HepG2 (cell line): Measurements from ENCODE around the gene PLA2G12B. TPM values are rescaled to one million over a fixed set of nuclear protein-coding genes. Genes with fewer than 3 reads are reported as not detected.

Experiments
- ATAC-seq: fragments of 200-7000 bp; cut with Tn5 transposase; 3 replicates; pipeline ENCODE4 v1.9.1; 2020; ENCODE audit warnings: mild to moderate bottlenecking, moderate library complexity
- BruUV-seq: library from RNA; stranded (reverse); fragments of 400-500 nt; replicated peaks from 2 replicates; lab custom pipeline; 2021; lab: Mats Ljungman, UMichigan
- CTCF ChIA-PET: fragments of 300-600 bp; formaldehyde crosslinking; extraction: SDS; loops from one replicate; lab custom pipeline; 2021; ENCODE audit warnings: low total read pairs, inconsistent platforms, low intra/inter-chr PET ratio; lab: Yijun Ruan, JAX
- POLR2A ChIA-PET: fragments of 350-600 bp; sonication (Branson Sonifier 250); formaldehyde crosslinking; loops from one replicate; lab custom pipeline; 2020; ENCODE audit warnings: antibody characterized with exemption, inconsistent platforms; lab: Yijun Ruan, JAX
- DNase-seq: peaks from one replicate; pipeline ENCODE4 v3.0.0-alpha.2; 2015; ENCODE audit warnings: low spot score
- FAIRE-seq: peaks from 3 replicates; lab custom pipeline; 2011; peaks lifted over from hg19 to GRCh38; lab: Jason Lieb, UNC
- H2AFZ ChIP-seq: one replicate; pipeline ENCODE4 v1.6.1; 2011; ENCODE audit warnings: low read length, inconsistent platforms
- H3K27ac ChIP-seq: fragments of 300-600 bp; 3 replicates; pipeline ENCODE4 v1.8.0; 2011; ENCODE audit warnings: mixed run types, mild to moderate bottlenecking, mixed read lengths, low read length, inconsistent platforms; ENCODE audit not compliant: insufficient read depth; ENCODE audit errors: extremely low read length
- H3K27me3 ChIP-seq, 2 experiments: fragments of 200-600 bp in 1 of 2; 2 replicates in 1 of 2; 3 replicates in 1 of 2; pipeline versions ENCODE4 v1.6.0 to v1.8.0; 2011; ENCODE audit warnings: low read length in 2 of 2, mild to moderate bottlenecking in 2 of 2, moderate library complexity in 2 of 2, inconsistent platforms in 1 of 2; ENCODE audit not compliant: insufficient read depth in 2 of 2, control insufficient read depth in 1 of 2
- H3K36me3 ChIP-seq, 2 experiments: fragments of 200-600 bp in 1 of 2; replicated peaks in 1 of 2; 2 replicates in 1 of 2; 3 replicates in 1 of 2; pipeline versions ENCODE4 v1.5.1 to v1.8.0; 2011; ENCODE audit warnings: low read length in 2 of 2, inconsistent platforms in 1 of 2; ENCODE audit not compliant: insufficient read depth in 2 of 2, control insufficient read depth in 1 of 2
- H3K4me1 ChIP-seq: 2 replicates; pipeline ENCODE4 v1.5.1; 2012; ENCODE audit warnings: low read length, inconsistent platforms; ENCODE audit not compliant: insufficient read depth
- H3K4me2 ChIP-seq: 2 replicates; pipeline ENCODE4 v1.6.0; 2011; ENCODE audit warnings: low read depth, low read length, inconsistent platforms
- H3K4me3 ChIP-seq, 3 experiments: fragments of 200-600 bp in 1 of 3; sonication (generic), shearing (Covaris generic) in 1 of 3; replicated peaks in 1 of 3; 2 replicates each; pipeline ENCODE4 v1.5.1; 2011 to 2016; ENCODE audit warnings: low read length in 3 of 3, inconsistent platforms in 2 of 3, low read depth in 2 of 3, mild to moderate bottlenecking in 2 of 3, control low read depth in 1 of 3, mixed read lengths in 1 of 3; ENCODE audit not compliant: insufficient read depth in 1 of 3
- H3K79me2 ChIP-seq: one replicate; pipeline ENCODE4 v1.6.1; 2011; ENCODE audit warnings: low read length, inconsistent platforms; ENCODE audit not compliant: insufficient read depth
- H3K9ac ChIP-seq: 2 replicates; pipeline ENCODE4 v1.6.0; 2011; ENCODE audit warnings: mild to moderate bottlenecking, low read depth, low read length, inconsistent platforms; ENCODE audit not compliant: insufficient read depth
- H3K9me3 ChIP-seq: 2 replicates; pipeline ENCODE4 v1.5.1; 2012; ENCODE audit warnings: mild to moderate bottlenecking, low read length
- H4K20me1 ChIP-seq: 2 replicates; pipeline ENCODE4 v1.6.0; 2011; ENCODE audit warnings: inconsistent platforms, mild to moderate bottlenecking, low read length, moderate library complexity; ENCODE audit not compliant: insufficient read depth
- BORCS8-MEF2B ChIP-seq: sonication (generic); formaldehyde crosslinking; IDR thresholded peaks from 2 replicates; pipeline ENCODE4 v1.8.0; 2022; ENCODE audit warnings: mild to moderate bottlenecking, missing genetic modification reagents
- DNMT1 ChIP-seq: sonication (generic); formaldehyde crosslinking; IDR thresholded peaks from 2 replicates; pipeline ENCODE4 v1.5.1; 2020; ENCODE audit warnings: mild to moderate bottlenecking, missing genetic modification reagents
- DNMT3B ChIP-seq: conservative IDR thresholded peaks from 2 replicates; pipeline ENCODE4 v1.6.1; 2016; ENCODE audit warnings: missing biosample characterization, control low read depth
- HOXA5 ChIP-seq: sonication (generic); formaldehyde crosslinking; IDR thresholded peaks from 2 replicates; pipeline ENCODE4 v1.4.0; 2020; ENCODE audit warnings: missing genetic modification reagents
- MED1 ChIP-seq: sonication (generic); formaldehyde crosslinking; IDR thresholded peaks from 2 replicates; pipeline ENCODE4 v1.4.0; 2020; ENCODE audit warnings: missing genetic modification reagents
- NCOR1 ChIP-seq: fragments of 200-600 bp; sonication (generic); IDR thresholded peaks from 2 replicates; pipeline ENCODE4 v1.7.0; 2017; ENCODE audit warnings: antibody characterized with exemption, low read length, borderline replicate concordance
- ONECUT2 ChIP-seq: sonication (generic); formaldehyde crosslinking; IDR thresholded peaks from 2 replicates; pipeline ENCODE4 v1.4.0; 2020; ENCODE audit warnings: missing genetic modification reagents
- PCBP1 ChIP-seq: fragments of 200-400 bp; formaldehyde crosslinking; IDR thresholded peaks from 2 replicates; pipeline ENCODE4 v1.6.1; 2017; ENCODE audit warnings: mild to moderate bottlenecking, low read depth, low read length, borderline replicate concordance
- RFXANK ChIP-seq: IDR thresholded peaks from 2 replicates; pipeline ENCODE4 v1.6.1; 2016
- SMAD1 ChIP-seq: sonication (generic); formaldehyde crosslinking; IDR thresholded peaks from 2 replicates; pipeline ENCODE4 v1.4.0; 2020; ENCODE audit warnings: missing genetic modification reagents, low read depth, mild to moderate bottlenecking, borderline replicate concordance
- ZMYM3 ChIP-seq: sonication (generic); formaldehyde crosslinking; IDR thresholded peaks from 2 replicates; pipeline ENCODE4 v1.5.1; 2020; ENCODE audit warnings: mild to moderate bottlenecking, missing genetic modification reagents
- ZNF10 ChIP-seq: sonication (generic); formaldehyde crosslinking; IDR thresholded peaks from 2 replicates; pipeline ENCODE4 v1.4.0; 2020; ENCODE audit warnings: mild to moderate bottlenecking, low read depth, missing genetic modification reagents, borderline replicate concordance
- ZNF230 ChIP-seq: sonication (generic); formaldehyde crosslinking; IDR thresholded peaks from 2 replicates; pipeline ENCODE4 v1.4.0; 2020; ENCODE audit warnings: mild to moderate bottlenecking, missing genetic modification reagents
- ZNF607 ChIP-seq: sonication (generic); formaldehyde crosslinking; IDR thresholded peaks from 2 replicates; pipeline ENCODE4 v1.5.1; 2020; ENCODE audit warnings: missing genetic modification reagents, mild to moderate bottlenecking, borderline replicate concordance
- ZNF883 ChIP-seq: sonication (generic); formaldehyde crosslinking; IDR thresholded peaks from 2 replicates; pipeline ENCODE4 v1.5.1; 2020; ENCODE audit warnings: mild to moderate bottlenecking, missing genetic modification reagents; ENCODE audit errors: not compliant biosample characterization
- ZSCAN21 ChIP-seq: sonication (generic); formaldehyde crosslinking; IDR thresholded peaks from 2 replicates; pipeline ENCODE4 v1.8.0; 2022; ENCODE audit warnings: mild to moderate bottlenecking, missing genetic modification reagents, moderate library complexity, borderline replicate concordance
- WGBS: methylation state at CpG from one replicate; pipeline ENCODE4 v1.1.6; 2017; ENCODE audit warnings: low lambda C conversion rate; 5-methylcytosine and 5-hydroxymethylcytosine counted together
- in situ Hi-C: cut with HindIII; loops from 2 replicates; pipeline ENCODE4 v1.10.0; 2017; ENCODE audit warnings: low pct_unique_long_range_greater_than_20kb; ENCODE audit not compliant: extremely low pct_ligation_motif_present
- intact Hi-C: fragments of 100-400 bp; cut with micrococcal nuclease; formaldehyde crosslinking; loops from one replicate; pipeline ENCODE4 v1.10.0; 2022; ENCODE audit not compliant: unreplicated experiment
- polyA plus RNA-seq, 8 experiments: library from polyadenylated mRNA; depleted of rRNA in 3 of 8; stranded (reverse) in 7 of 8; unstranded in 1 of 8; fragments of >200 nt; fragmentation: Illumina TruSeq in 4 of 8; extraction: Trizol in 4 of 8; gene quantifications; 2 replicates each; pipeline versions ENCODE4 v1.2.1 to v1.2.3, GENCODE V29; 2011 to 2016; ENCODE audit warnings: low read depth in 4 of 8, missing spikeins in 1 of 8, mixed read lengths in 1 of 8; ENCODE audit not compliant: insufficient read depth in 1 of 8
- total RNA-seq, 5 experiments: library from RNA; depleted of rRNA; stranded (reverse); fragments of >200 nt; fragmentation: Illumina TruSeq; extraction: Trizol; gene quantifications; 2 replicates each; pipeline ENCODE4 v1.2.3, GENCODE V29; 2016; ENCODE audit warnings: low read depth in 1 of 5
- TF ChIP-seq, protein P1 (sequence below): sonication (generic); formaldehyde crosslinking; IDR thresholded peaks from 2 replicates; pipeline ENCODE4 v1.5.1; 2020; ENCODE audit warnings: mild to moderate bottlenecking, missing genetic modification reagents, borderline replicate concordance
- TF ChIP-seq, protein P2 (sequence below): sonication (generic); formaldehyde crosslinking; IDR thresholded peaks from 2 replicates; pipeline ENCODE4 v1.4.0; 2020; ENCODE audit warnings: mild to moderate bottlenecking, missing genetic modification reagents
- TF ChIP-seq, protein P3 (sequence below): sonication (generic); formaldehyde crosslinking; IDR thresholded peaks from 2 replicates; pipeline ENCODE4 v1.5.0; 2020; ENCODE audit warnings: missing genetic modification reagents, mild to moderate bottlenecking, borderline replicate concordance
- TF ChIP-seq, protein P4 (sequence below): sonication (generic); formaldehyde crosslinking; IDR thresholded peaks from 2 replicates; pipeline ENCODE4 v1.8.1; 2023; ENCODE audit warnings: mild to moderate bottlenecking, moderate library complexity, missing genetic modification reagents

PLA2G12B gene
- total and polyA plus RNA-seq, 2 of the 13 experiments (the other 11 are each of a cell fraction or from before 2014, with no cell fraction given): 7.7 to 38.0 TPM

DNA sequence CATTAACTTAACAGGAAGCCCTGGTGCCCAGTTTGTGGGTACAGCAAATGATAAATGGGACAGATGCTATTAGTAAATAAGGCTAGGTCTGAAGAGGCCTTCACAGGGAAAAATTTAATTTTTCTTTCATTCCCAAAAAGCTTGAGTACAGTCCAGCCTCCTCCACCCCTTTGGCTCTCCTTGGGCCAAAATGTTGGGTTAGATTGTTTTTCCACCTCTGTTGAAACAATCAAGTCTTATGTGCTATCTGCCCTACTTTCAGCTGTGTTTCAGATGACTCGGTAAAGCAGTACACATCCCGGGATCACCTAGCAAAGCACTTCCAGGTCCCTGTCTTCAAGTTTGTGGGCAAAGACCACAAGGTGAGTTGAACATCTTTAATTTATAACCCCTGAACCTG is 24.3 kb downstream of the PLA2G12B start:
- Histone ChIP-seq H3K9me3 (no peaks in the 10 kb centered on the region), H2AFZ (no peak overlapping the region), H4K20me1 (no peaks in the 10 kb centered on the region), H3K79me2 (no peaks in the 10 kb centered on the region), H3K4me2 (no peak overlapping the region), H3K36me3 (peaks cover 0 to 11% of the 10 kb centered on the region in 2 experiments; a peak in 1 of 5 replicates), H3K9ac (no peak overlapping the region), H3K27ac (no peak overlapping the region), H3K4me1 (peaks cover 16% of the 10 kb centered on the region), H3K4me3 (no peak overlapping the region), H3K27me3 (no peaks in the 10 kb centered on the region)
- no TSS peak for BruUV-seq
- FAIRE-seq: no peak
- ChIA-PET POLR2A (no interaction called here), CTCF (interaction anchor here (0.6 kb wide), 1 partner anchor 1070 kb away, joined by 3 read pairs; no protein-coding TSS in a partner anchor)
- intact Hi-C loops (no loop called here), in situ Hi-C loops (no loop called here)
- DNase-seq: no peak
- 87% methylated on average over 2 of the region's 2 CpGs for WGBS
- no peak for ATAC-seq
- no peak for TF ChIP-seq ONECUT2
- no peak for TF ChIP-seq MED1
- TF ChIP-seq ZNF607 (CRISPR knock-in tag): no peak
- no peak for TF ChIP-seq ZSCAN21 (CRISPR knock-in tag)
- TF ChIP-seq ZNF883 (CRISPR knock-in tag): no peak
- no peak for TF ChIP-seq PCBP1
- no peak for TF ChIP-seq SMAD1 (CRISPR knock-in tag)
- TF ChIP-seq RFXANK (CRISPR knock-in tag): no peak
- no peak for TF ChIP-seq ZMYM3 (CRISPR knock-in tag)
- TF ChIP-seq DNMT3B: no peak
- TF ChIP-seq, protein P1, sequence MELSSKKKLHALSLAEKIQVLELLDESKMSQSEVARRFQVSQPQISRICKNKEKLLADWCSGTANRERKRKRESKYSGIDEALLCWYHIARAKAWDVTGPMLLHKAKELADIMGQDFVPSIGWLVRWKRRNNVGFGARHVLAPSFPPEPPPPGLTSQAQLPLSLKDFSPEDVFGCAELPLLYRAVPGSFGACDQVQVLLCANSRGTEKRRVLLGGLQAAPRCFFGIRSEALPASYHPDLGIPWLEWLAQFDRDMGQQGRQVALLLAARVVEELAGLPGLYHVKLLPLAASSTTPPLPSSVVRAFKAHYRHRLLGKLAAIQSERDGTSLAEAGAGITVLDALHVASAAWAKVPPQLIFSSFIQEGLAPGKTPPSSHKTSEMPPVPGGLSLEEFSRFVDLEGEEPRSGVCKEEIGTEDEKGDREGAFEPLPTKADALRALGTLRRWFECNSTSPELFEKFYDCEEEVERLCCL (CRISPR knock-in tag): no peak
- TF ChIP-seq, protein P2, sequence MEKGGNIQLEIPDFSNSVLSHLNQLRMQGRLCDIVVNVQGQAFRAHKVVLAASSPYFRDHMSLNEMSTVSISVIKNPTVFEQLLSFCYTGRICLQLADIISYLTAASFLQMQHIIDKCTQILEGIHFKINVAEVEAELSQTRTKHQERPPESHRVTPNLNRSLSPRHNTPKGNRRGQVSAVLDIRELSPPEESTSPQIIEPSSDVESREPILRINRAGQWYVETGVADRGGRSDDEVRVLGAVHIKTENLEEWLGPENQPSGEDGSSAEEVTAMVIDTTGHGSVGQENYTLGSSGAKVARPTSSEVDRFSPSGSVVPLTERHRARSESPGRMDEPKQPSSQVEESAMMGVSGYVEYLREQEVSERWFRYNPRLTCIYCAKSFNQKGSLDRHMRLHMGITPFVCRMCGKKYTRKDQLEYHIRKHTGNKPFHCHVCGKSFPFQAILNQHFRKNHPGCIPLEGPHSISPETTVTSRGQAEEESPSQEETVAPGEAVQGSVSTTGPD (CRISPR knock-in tag): no peak
- no peak for TF ChIP-seq ZNF230 (CRISPR knock-in tag)
- TF ChIP-seq, protein P3, sequence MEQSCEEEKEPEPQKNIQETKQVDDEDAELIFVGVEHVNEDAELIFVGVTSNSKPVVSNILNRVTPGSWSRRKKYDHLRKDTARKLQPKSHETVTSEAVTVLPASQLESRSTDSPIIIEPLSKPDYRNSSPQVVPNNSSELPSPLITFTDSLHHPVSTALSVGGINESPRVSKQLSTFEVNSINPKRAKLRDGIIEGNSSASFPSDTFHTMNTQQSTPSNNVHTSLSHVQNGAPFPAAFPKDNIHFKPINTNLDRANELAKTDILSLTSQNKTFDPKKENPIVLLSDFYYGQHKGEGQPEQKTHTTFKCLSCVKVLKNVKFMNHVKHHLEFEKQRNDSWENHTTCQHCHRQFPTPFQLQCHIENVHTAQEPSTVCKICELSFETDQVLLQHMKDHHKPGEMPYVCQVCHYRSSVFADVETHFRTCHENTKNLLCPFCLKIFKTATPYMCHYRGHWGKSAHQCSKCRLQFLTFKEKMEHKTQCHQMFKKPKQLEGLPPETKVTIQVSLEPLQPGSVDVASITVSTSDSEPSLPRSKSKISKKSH: no peak
- TF ChIP-seq, protein P4, sequence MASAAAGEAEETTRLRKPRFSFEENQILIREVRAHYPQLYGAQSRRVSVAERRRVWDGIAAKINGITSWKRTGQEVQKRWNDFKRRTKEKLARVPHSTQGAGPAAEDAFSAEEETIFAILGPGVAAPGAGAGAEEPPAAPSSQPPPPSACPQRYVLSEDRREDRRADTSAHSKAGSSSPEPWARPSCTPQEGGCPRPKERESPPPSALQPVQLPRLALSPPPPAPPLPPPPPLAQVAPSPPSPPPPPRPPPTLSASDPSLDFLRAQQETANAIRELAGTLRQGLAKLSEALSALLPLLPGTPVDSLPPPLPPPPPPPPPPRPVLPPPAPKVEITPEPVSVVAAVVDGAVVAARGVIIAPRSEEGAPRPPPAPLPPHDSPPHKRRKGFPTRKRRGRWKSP (CRISPR knock-in tag): no peak
- TF ChIP-seq ZNF10 (CRISPR knock-in tag): no peak
- TF ChIP-seq DNMT1 (CRISPR knock-in tag): no peak
- no peak for TF ChIP-seq HOXA5
- TF ChIP-seq NCOR1: no peak
- TF ChIP-seq BORCS8-MEF2B (CRISPR knock-in tag): no peak
